ENCODE measurements around the gene RALGAPB.

DNA sequence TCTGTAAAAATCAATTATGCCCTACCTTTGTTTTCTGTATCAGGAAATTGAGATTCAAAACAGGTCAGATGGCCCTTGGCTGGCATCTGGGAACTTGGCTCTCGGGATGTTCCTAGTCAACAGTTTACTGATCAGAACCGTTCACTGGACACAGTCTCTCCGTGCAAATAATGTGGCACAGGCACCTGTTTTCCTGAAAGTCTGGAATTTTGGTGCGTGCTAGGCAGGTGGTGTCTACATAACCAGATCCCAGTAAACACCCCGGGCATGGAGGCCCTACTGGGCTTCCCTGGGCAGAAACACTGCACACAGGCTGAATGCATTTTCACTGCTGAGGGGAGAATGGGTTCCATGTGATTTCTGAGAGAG lies 45.0 kb upstream of the RALGAPB start:
- TF ChIP-seq GATA3 (IDR thresholded peaks at IDR 0.05; ENCODE audit: low read depth, low read length) (no peak), GATA2 (IDR thresholded peaks at IDR 0.05; ENCODE audit: low read depth, low read length) (no peak)
